K562 (cell line): ENCODE measurements around the gene CXCL14. TPM values are rescaled to one million over a fixed set of nuclear protein-coding genes. Genes with fewer than 3 reads are reported as not detected.

ENCODE experiments used
- ATAC-seq: fragments of 200-7000 bp; cut with Tn5 transposase; 3 replicates; pipeline ENCODE4 v1.9.1; 2020; ENCODE audit warnings: moderate library complexity
- BruUV-seq: library from RNA; stranded (reverse); fragments of 400-500 nt; replicated peaks from 2 replicates; lab custom pipeline; 2021; lab: Mats Ljungman, UMichigan
- CTCF ChIA-PET: fragments of 300-600 bp; formaldehyde crosslinking; extraction: SDS; loops from one replicate; lab custom pipeline; 2021; ENCODE audit warnings: low intra/inter-chr PET ratio; lab: Yijun Ruan, JAX
- POLR2A ChIA-PET: fragments of 300-600, 350-650 bp; sonication (Branson Sonifier 250); formaldehyde crosslinking; extraction: SDS; loops from one replicate; lab custom pipeline; 2021; ENCODE audit warnings: antibody characterized with exemption, inconsistent platforms; lab: Yijun Ruan, JAX
- DNase-seq, 4 experiments: peaks; one replicate each; pipeline versions ENCODE4 v3.0.0 to v3.0.0-alpha.2; 2011 to 2018; ENCODE audit warnings: low spot score in 3 of 4, mixed read lengths in 3 of 4; ENCODE audit errors: extremely low read depth in 1 of 4
- FAIRE-seq: peaks from 2 replicates; lab custom pipeline; 2011; peaks lifted over from hg19 to GRCh38; lab: Jason Lieb, UNC
- H2AFZ ChIP-seq: 2 replicates; pipeline ENCODE4 v1.6.0; 2011; ENCODE audit warnings: low read depth, low read length, control low read depth, inconsistent platforms
- H3K27ac ChIP-seq: fragments of 200-600 bp; 3 replicates; pipeline ENCODE4 v1.8.0; 2011; ENCODE audit warnings: low read depth, mild to moderate bottlenecking, control low read depth, inconsistent platforms, low read length, moderate library complexity, mixed read lengths; ENCODE audit errors: extremely low read depth
- H3K27me3 ChIP-seq, 2 experiments: fragments of 300-600 bp in 1 of 2; 2 replicates in 1 of 2; 3 replicates in 1 of 2; pipeline versions ENCODE4 v1.6.0 to v1.8.0; 2011; ENCODE audit warnings: inconsistent platforms in 2 of 2, low read length in 2 of 2, mild to moderate bottlenecking in 1 of 2, mixed read lengths in 1 of 2, moderate library complexity in 1 of 2; ENCODE audit not compliant: control insufficient read depth in 2 of 2, insufficient read depth in 2 of 2
- H3K36me3 ChIP-seq: fragments of 300-600 bp; 3 replicates; pipeline ENCODE4 v1.8.0; 2011; ENCODE audit warnings: mild to moderate bottlenecking, low read length, inconsistent platforms; ENCODE audit not compliant: control insufficient read depth, insufficient read depth
- H3K4me1 ChIP-seq, 2 experiments: fragments of 200-600 bp in 1 of 2; replicated peaks in 1 of 2; 2 replicates in 1 of 2; 3 replicates in 1 of 2; pipeline versions ENCODE4 v1.5.1 to v1.8.0; 2011; ENCODE audit warnings: inconsistent platforms in 2 of 2, low read length in 2 of 2, mild to moderate bottlenecking in 1 of 2, mixed read lengths in 1 of 2, moderate library complexity in 1 of 2; ENCODE audit not compliant: control insufficient read depth in 2 of 2, insufficient read depth in 2 of 2
- H3K4me2 ChIP-seq: 2 replicates; pipeline ENCODE4 v1.6.1; 2011; ENCODE audit warnings: low read length, control low read depth, inconsistent platforms, mixed read lengths; ENCODE audit not compliant: insufficient read depth
- H3K4me3 ChIP-seq: fragments of 200-600 bp; sonication (generic), shearing (Covaris generic); 2 replicates; pipeline ENCODE4 v1.5.1; 2016; ENCODE audit warnings: control low read depth, inconsistent platforms
- H3K79me2 ChIP-seq: fragments of 200-600 bp; 3 replicates; pipeline ENCODE4 v1.8.0; 2011; ENCODE audit warnings: low read length, inconsistent platforms; ENCODE audit not compliant: control insufficient read depth, insufficient read depth
- H3K9ac ChIP-seq, 2 experiments: 2 replicates each; pipeline versions ENCODE4 v1.6.0 to v1.6.1; 2011; ENCODE audit warnings: low read depth in 2 of 2, low read length in 2 of 2, control low read depth in 1 of 2, inconsistent platforms in 1 of 2, mild to moderate bottlenecking in 1 of 2, mixed read lengths in 1 of 2; ENCODE audit not compliant: insufficient read depth in 1 of 2
- H3K9me1 ChIP-seq: one replicate; pipeline ENCODE4 v1.6.0; 2011; ENCODE audit warnings: inconsistent platforms, mild to moderate bottlenecking, low read length, moderate library complexity; ENCODE audit not compliant: control insufficient read depth, insufficient read depth
- H3K9me3 ChIP-seq: replicated peaks from 2 replicates; pipeline ENCODE4 v1.5.1; 2011; ENCODE audit warnings: low read depth, low read length, inconsistent platforms; ENCODE audit not compliant: control insufficient read depth, insufficient read depth
- H4K20me1 ChIP-seq: replicated peaks from 2 replicates; pipeline ENCODE4 v1.6.1; 2011; ENCODE audit warnings: low read length, inconsistent platforms, mixed read lengths; ENCODE audit not compliant: control insufficient read depth, insufficient read depth
- BMI1 ChIP-seq: fragments of 150-350 bp; IDR thresholded peaks from 2 replicates; pipeline ENCODE4 v1.6.1; 2014; ENCODE audit warnings: low read length
- BRF1 ChIP-seq: IDR thresholded peaks from 3 replicates; pipeline ENCODE4 v1.6.1; 2011; ENCODE audit warnings: borderline replicate concordance, mild to moderate bottlenecking; ENCODE audit not compliant: insufficient read length; ENCODE audit errors: extremely low read depth
- SREBF2 ChIP-seq: sonication (generic); formaldehyde crosslinking; IDR thresholded peaks from 2 replicates; pipeline ENCODE4 v1.4.0; 2020; ENCODE audit warnings: mild to moderate bottlenecking, missing genetic modification reagents
- TEAD4 ChIP-seq, 2 experiments: sonication (generic) in 1 of 2; formaldehyde crosslinking in 1 of 2; IDR thresholded peaks; 2 replicates each; pipeline versions ENCODE4 v1.6.1 to v1.8.0; 2012 to 2022; ENCODE audit warnings: borderline replicate concordance in 1 of 2, inconsistent platforms in 1 of 2, low read length in 1 of 2, mild to moderate bottlenecking in 1 of 2, missing genetic modification reagents in 1 of 2
- ZNF263 ChIP-seq: sonication (generic); formaldehyde crosslinking; IDR thresholded peaks from 2 replicates; pipeline ENCODE4 v1.8.0; 2022; ENCODE audit warnings: mild to moderate bottlenecking, missing genetic modification reagents, borderline replicate concordance
- WGBS: fragments of 100-300 bp; shearing (Covaris generic); methylation state at CpG from one replicate; pipeline ENCODE4 v1.1.6; 2016; ENCODE audit warnings: low coverage, mixed read lengths; ENCODE audit not compliant: insufficient coverage; ENCODE audit errors: missing lambda C conversion rate; 5-methylcytosine and 5-hydroxymethylcytosine counted together
- in situ Hi-C: fragments of 300-500 bp; cut with MboI; formaldehyde crosslinking; loops from 4 replicates; pipeline ENCODE4 v1.15.0; 2018; ENCODE audit warnings: inconsistent platforms, mixed read lengths
- intact Hi-C: fragments of 100-400 bp; cut with micrococcal nuclease; formaldehyde crosslinking; loops from 2 replicates; pipeline ENCODE4 v1.14.2; 2022
- polyA plus RNA-seq, 8 experiments: library from polyadenylated mRNA; depleted of rRNA in 4 of 8; stranded (reverse) in 5 of 8; unstranded in 3 of 8; fragments of >200 nt; fragmentation: Nextera tagmentation in 2 of 8; fragmentation: Illumina TruSeq in 1 of 8; extraction: Ambion mirVana in 2 of 8; extraction: Trizol in 1 of 8; gene quantifications; 2 replicates each; pipeline versions ENCODE4 v1.2.1 to v1.2.3, GENCODE V29; 2011 to 2014; ENCODE audit warnings: inconsistent platforms in 1 of 8, missing spikeins in 1 of 8
- total RNA-seq, 7 experiments: library from RNA; depleted of rRNA in 6 of 7; stranded (reverse); fragments of >200 nt in 6 of 7; fragmentation: Illumina TruSeq in 2 of 7; extraction: Trizol in 2 of 7; gene quantifications; 2 replicates each; pipeline versions ENCODE4 v1.2.1 to v1.2.3, GENCODE V29; 2011 to 2021; ENCODE audit warnings: low replicate concordance in 1 of 7

CXCL14 gene
- total and polyA plus RNA-seq, 9 of the 15 experiments (the other 6 are each of a cell fraction or from before 2014, with no cell fraction given): not detected

DNA sequence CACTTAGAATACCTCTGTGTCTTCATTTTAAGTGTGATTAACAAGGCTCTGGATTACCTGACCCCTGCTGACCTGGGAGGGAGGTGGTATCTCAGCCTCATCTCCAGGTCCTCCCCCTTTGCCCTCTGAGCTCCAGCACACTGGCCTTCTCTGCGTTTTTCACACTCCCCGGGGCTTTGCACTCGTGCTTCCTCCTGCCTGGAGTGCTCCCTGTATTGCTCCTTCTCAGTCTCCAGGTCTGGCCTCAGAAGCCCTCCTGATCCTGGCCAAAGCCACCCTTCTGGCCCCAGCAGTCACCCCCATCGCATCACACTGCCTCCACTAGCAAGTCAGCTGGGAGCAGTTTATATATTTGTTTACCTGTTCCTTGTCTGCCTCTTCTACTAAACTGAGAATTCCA is 29.4 kb downstream of the CXCL14 start:
- FAIRE-seq: no peak
- H3K27me3 ChIP-seq: peaks cover 0 to 25% of the 10 kb centered on the region in 2 experiments; a peak in 4 of 5 replicates
- TF ChIP-seq BMI1: no peak
- peak; percentile 81 for TF ChIP-seq ZNF263 (CRISPR knock-in tag)
- no peak for TF ChIP-seq BRF1
- TF ChIP-seq TEAD4 (IDR thresholded peaks at IDR 0.05; ENCODE audit: low read length): no peak
- no peak for TF ChIP-seq TEAD4 (CRISPR knock-in tag; IDR thresholded peaks at IDR 0.05; ENCODE audit: borderline replicate concordance)
- TF ChIP-seq SREBF2 (CRISPR knock-in tag): no peak
- TF ChIP-seq, all 486 proteins: peak for 1

More for the DNA sequence above, 29.4 kb downstream of the CXCL14 start:
- Histone ChIP-seq H3K9me1 (no peaks in the 10 kb centered on the region), H3K4me3 (no peak overlapping the region), H3K4me2 (no peak overlapping the region), H3K36me3 (no peaks in the 10 kb centered on the region), H2AFZ (no peak overlapping the region), H4K20me1 (peaks cover 8% of the 10 kb centered on the region; the same call in 1 of the 2 replicates), H3K4me1 (peaks cover 3% of the 10 kb centered on the region in 2 experiments; a peak in 2 of 5 replicates), H3K9ac (peak overlapping the region in 1 of 2 experiments; percentile 39; a peak in 1 of 4 replicates), H3K27ac (no peak overlapping the region), H3K79me2 (no peaks in the 10 kb centered on the region), H3K9me3 (no peaks in the 10 kb centered on the region)
- WGBS: 6% methylated on average over 4 of the region's 4 CpGs
- ATAC-seq (no peak), DNase-seq (no peak)
- ChIA-PET CTCF (interaction anchor here (4.0 kb wide), 1 partner anchor 83 kb away, joined by 51 read pairs; no protein-coding TSS in a partner anchor), POLR2A (interaction anchor here (0.7 to 1.0 kb wide), 3 partner anchors 83 to 102 kb away, joined by 3 to 4 read pairs (median 3); no protein-coding TSS in a partner anchor)
- intact Hi-C loops: no loop called here
- no TSS peak for BruUV-seq
- in situ Hi-C loops: no loop called here
